GM19395 (cell line): ENCODE results near the gene CCDC158.
"Not testable (repeated sequence)": the region's sequence is repeated elsewhere in the genome, so short reads cannot be mapped to it uniquely, and the experiment has no call there.

ENCODE experiments used
- ATAC-seq: cut with Tn5 transposase; IDR thresholded peaks from one replicate; pipeline ENCODE4 v1.9.1; 2021; ENCODE audit warnings: mild to moderate bottlenecking, moderate library complexity; ENCODE audit not compliant: unreplicated experiment

CCDC158 gene

DNA sequence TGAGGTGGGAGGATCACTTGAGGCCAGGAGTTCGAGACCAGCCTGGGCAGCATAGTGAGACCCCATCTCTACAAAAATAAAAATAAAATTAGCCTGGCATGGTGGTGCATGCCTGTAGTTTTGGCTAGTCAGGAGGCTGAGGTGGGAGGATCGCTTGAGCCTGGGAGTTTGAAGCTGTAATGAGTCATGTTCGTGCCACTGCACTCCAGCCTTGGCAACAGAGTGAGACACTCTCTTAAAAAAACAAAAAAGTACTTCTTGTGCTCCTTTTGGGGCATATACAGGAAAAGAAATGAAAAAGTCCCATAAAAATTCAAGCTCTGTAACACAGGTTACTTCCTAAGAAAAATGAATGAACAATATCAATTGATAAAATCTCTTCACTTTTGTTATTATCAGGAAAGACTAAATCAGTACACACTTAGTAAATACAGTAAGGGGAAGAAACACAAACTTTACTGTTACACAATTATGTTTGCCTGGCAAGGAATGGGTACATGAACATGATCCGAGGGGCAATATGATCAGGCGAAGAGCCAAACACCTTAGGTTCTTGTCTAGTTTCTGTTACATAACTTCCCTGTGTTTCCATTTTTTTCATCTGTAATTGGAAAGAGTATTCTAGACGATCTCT, 46.9 kb downstream of the CCDC158 start:
- ATAC-seq = no peak

DNA sequence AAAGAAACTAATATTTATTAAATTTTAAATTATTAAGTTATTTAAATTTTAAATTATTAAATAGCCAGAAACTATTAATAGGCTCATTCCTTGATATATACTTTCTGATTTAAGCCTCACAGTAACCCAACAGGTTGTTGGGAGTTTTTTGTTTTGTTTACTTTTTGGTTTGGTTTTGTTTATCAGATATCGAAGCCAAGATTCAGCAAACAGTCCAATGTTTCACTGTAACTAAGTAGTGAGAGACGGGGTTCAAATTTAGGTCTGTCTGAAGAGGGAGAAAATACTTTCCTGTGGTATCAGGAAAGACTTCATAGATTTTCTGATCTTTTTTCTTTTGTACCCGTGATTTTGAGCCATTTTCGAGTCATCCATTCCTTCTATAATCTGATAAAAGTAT, 54.2 kb downstream of the CCDC158 start:
- ATAC-seq = no peak

DNA sequence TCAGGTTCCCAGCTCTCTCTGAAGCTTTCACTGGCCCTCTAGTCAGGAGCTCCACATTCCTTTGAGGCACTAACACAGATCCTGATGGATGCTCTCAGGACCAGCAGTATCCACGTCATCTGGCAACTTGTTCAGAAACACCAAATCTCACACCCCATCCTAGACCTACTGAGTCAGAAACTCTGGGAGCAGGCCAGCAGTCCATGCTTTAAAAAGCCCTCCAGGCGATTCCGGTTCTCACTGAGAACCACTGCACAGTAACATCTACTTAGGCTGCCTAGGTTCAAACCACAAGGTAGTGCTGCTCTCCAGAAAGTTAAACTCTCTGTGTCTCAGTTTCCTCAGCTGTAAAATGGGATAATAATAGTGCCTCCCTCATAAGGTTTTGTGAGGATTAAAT, 55.3 kb downstream of the CCDC158 start:
- ATAC-seq = no peak

DNA sequence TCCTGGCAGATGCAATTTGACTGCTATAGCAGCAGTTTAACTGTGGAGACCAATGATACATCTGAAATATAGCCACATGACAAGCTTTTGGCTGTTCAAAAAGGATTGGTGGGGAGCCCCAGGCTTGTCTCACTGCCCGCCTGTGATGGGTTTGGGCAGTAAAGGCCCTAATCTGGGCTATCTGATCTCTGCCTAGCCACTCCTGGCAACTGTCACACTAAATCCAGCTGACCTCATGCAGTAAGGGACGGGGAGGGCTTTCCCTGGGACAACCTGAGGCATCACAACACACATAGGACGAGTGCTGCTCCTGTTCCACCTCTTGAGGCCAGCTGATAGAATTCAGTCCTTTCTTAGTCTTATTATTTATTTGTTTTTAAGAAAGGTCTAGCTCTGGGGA, 56.2 kb downstream of the CCDC158 start:
- ATAC-seq = no peak

DNA sequence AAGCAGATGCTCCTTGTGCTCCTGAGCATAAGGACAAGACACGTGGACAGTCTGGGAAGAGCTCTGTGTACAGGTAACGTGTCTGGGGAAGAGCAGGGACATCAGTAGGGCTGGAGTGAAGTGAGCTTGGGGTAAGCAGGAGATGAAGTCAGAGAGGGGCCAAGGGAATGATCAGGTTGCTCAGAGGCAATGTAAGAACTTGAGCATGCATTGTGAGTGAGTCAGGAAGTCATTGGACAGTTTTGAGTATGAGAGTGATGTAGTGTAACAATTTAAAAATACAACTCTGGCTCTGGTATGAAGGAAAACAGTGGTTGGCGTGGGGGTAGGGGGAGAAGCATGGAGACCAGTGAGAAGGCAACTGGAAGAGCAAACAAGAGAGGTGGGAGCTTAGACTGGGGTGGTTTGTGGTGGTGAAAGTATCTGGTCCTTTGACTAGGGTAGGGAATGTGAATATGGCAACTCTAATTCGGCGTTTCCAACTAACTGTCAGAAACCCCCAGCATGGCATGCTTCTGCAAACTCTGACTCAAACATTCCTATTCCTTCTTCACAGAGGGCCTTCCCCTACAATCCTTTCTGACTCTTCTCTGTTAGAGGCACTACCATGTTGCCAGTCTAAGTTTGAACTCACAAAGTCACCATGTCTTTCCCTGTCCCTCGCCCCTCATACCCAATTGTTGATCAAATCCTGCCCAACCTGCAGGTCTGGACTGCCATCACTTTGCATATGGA, 57.2 kb downstream of the CCDC158 start:
- no peak for ATAC-seq

DNA sequence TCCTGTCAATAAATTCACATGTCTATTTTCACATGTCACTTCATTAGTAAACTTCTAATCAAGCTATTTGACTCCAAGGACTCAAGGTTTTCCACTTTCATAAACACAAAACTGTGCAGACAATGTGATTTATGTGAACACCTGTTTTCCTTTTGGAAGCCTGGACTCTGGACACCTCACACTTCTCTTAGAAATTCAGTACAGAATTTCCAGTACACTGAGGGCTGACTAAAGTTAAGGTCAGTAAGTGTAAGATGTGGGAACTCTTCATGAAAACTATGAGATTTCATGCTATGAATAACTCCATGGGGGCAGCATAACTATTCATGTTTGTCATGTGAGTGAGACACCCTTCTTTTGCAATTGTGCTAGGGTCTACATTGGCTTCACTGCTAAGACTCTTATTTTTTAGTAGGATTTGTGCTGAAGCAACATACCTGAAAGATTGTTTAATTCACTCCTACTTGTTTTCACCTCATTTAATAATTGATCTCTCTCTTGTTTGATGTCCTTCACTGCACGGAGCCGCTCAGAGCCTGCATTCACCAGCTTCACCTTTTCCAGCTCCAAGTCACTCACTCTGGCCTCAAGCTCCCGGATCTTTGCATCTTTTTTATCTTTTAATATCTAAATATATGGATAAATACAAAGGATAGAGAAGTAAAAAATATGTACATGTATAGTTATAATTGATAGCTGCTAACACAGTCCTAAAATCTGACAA, 59.1 kb downstream of the CCDC158 start:
- no peak for ATAC-seq

DNA sequence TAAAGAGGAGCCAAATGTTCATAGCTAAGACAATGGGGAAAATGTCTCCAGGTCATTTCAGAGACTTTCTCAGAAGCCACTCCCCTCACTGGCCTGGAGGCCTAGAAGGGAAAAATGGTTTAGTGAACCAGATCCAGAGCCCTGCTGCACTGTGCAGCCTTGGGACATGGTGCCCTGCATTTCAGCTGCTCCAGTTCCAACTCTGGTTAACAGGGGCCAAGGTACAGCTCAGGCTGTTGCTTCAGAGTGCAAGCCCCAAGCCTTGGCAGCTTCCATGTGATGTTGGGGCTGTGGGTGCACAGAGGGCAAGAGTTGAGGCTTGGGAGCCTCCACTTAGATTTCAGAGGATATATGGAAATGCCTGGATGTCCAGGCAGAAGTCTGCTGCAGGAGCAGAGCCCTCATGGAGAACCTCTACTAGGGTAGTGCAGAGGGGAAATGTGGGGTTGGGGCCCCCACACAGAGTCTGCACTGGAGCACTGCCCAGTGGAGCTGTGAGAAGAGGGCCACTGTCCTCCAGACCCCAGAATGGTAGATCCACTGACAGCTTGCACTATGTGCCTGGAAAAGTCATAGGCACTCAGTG, 61.0 kb downstream of the CCDC158 start:
- ATAC-seq = not testable (repeated sequence)

DNA sequence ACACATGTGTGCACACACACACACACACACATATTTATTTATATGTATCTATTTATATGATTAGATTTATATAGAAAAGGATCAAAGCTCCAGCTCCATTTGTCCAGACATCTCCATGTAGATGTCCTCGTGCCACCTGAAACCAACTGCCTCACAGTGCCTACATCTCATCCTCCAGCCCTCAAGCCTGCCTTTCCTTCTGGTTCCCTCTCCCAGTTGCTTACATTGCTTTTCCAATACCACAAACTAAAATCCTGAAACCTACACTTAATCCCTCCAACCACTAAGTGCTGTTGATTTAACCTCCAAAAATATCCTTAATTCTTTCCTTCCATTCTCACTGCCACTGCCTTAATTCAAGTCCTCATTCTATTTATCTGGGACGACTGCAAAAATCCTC, 63.0 kb downstream of the CCDC158 start:
- no peak for ATAC-seq

DNA sequence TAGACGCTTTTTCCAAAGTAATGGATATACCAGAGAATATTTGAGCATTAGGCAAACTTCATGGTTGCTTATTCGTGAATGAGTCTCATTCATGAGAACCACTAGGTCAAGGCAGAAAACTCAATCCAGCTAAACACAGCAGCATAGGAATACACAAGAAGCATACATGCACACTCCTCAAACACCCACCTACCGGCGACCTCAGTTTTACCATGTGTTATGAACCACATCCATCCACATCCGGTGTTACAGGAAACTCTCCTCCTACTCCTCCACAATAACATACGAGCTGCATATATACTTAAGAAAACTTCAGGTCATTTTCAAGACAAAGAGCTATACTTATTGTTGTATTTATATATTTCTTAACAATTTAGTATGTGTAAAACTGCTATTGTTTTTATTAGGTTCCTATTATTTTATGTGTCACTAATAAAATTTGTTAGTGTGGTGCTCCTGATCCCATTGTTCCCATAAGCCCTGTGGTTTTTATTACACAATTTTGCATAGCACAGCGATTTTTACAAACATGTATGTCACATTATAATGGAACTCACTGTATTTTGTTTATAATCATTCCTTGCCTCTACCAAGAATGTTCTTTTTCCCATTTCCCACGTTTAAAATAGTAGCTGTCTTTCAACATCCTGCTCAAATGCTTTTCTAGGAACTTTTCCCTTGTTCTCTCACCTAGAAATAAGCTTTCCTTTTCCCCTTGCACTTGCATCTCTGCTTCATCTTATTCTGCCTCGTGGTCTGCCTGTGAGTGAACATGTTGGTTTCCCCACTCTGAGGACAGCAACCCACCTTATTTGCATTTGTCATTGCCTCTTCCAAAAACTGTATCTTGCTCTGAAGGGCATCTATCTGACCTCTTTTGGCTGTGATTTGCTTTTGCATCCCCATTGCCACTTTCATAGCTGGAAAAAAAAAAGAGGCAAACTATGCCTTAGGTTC, 66.1 kb downstream of the CCDC158 start:
- ATAC-seq = no peak

DNA sequence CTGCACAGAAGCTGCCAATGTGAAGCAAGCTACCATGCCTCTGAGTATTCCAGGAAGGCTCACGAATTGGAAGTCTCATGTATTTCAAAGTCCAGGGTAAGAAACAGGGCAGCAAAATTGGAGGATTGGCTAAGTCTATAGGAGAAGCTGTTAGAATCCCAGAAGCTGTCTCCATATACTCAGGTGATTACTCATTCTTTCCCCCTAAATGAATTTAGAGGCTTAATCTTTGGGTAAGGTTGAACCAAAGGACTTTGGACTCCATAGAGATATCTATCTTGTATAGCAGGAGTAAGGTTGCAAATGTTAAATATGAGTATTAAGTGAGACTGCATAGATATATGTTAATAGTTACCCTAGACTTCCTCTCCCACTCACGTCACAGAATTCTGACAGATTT, 78.1 kb downstream of the CCDC158 start:
- ATAC-seq = no peak

DNA sequence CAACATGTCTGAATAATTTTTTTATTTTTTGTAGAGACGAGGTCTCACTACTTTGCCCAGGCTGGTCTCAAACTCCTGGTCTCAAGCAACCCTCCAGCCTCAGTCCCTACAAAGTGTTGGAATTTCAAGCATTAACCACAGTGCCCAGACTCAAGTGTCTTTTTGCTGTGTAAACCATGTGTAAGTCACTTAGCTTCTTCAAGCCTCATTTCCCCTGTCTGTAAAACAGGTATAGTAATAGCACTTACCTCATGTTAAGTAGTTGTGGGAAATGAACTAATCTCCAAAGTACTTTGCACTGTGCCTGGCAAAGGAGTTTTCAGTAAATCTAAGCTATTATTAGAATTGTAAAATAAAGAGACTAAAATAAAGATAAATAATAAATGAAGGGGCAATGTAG, 78.8 kb downstream of the CCDC158 start:
- ATAC-seq = no peak

DNA sequence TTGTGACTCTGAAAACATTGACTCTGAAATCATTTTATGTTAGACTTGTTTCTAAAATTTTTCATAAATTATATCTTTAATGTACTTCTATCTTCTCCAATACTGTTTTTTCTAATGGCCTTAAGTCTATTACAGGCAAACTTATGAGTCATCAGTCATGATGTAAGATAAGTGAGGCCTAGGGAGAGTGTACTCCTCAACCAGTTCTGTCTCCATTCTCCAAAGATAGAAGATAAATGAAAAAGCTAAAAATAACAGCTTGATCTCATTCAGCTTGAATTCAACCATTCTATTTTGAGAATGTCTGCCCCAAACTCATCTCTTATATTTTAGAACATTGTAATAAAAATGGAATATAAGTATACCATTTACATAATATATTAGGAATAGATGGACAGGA, 79.9 kb downstream of the CCDC158 start:
- no peak for ATAC-seq

DNA sequence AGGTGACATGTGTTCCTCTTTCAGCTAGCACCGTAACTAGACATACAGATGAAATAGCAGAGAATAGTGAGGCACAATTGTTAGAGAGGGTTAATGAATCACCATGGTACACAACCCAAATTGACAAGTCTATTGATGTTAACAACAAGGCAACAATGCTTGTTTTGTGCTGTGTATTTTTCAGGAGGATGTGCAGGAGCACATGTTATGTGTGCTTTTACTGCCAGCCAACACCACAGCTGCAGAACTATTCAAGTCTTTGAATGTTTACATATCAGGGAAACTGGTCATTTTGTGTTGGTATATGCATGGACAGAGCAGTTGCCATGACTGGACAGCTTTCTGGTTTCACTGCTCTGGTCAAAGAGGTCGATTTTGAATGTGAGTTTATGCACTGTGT, 81.6 kb downstream of the CCDC158 start:
- no peak for ATAC-seq

DNA sequence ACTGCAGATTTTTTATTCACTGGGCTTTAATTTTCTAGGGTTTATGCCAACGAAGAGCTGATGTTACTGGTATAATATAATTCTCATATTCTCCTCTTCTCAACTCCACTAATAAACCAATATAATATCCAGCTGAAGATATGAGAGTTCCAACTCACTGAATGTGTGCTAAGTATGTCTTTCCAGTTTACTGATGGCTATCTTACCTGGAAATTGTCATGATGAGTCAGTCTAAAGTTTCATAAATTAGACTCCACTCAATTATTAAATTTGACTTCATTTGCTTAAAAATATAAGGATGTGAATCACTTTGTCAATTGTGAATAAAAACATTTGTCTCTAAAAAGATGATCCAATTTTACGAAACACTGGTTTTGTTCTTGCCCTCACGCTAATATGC, 86.1 kb downstream of the CCDC158 start:
- ATAC-seq = no peak

DNA sequence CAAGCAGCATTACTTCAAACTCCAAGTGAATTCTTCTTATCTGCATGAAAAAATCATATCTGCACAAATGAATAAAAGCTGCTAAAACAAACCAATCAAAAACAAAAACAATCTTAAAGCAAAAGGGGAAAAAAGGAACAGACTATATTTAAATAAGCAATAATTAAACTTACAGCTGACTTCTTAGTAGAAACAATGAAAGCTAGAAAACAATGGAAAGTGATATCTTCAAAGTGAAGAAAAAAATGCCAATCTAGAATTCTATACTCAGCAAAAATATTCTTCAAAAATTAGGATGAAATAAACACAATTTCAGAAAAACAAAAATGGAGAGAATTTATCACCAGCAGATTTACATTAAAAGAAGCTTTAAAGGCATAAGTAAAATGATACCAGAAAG, 94.4 kb downstream of the CCDC158 start:
- no peak for ATAC-seq

DNA sequence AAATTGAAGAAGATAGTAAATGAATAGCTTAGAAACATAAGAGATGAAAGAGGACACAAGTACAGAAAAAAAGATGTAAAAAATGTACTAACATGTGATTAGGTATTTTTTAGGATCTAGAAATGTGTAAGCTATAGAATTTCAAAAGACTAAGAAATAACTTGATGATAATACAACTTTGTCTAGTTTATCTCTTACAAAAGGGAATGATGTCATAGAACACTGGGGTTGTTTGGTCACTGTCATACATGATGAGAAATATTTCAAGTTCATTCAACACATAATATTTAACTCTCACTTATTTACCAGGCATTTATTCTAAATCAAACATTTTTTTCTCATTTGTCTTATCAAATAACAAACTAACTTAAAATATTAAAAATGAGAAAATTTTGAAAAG, 95.9 kb downstream of the CCDC158 start:
- ATAC-seq = no peak

DNA sequence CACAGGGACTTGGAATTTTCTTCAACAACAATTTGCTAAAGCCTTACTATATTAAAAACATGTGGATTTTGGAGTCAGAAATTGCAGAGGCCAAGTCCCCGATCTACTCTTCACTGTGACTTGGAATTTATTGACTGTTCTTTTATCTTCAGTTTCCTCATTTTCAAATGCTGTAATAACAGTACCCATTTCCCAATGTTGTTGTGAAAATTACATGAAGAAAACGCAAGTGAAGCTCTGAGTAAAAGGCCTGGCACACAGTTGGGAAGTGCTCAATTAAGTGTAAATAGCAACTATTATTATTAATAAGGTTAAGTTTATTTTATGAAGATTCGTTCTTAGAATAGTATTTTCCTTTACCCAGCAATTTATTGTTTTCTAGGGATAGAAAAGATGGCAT, 98.7 kb downstream of the CCDC158 start:
- ATAC-seq = no peak

DNA sequence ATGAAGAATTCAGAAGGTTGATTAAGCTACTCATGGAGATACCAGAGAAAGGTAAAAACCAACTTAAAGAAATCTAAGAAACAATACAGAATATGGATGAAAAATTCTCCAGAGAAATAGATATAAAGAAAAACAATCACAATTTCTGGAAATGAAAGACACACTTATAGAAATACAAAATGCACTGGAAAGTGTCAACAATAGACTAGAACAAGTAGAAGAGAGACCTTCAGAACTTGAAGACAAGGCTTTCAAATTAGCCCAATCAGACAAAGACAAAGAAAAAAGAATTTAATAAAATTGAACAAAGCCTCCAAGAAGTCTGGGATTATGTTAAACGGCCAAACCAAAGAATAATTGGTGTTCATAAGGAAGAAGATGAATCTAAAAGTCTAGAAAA, 104.8 kb downstream of the CCDC158 start:
- ATAC-seq = no peak

DNA sequence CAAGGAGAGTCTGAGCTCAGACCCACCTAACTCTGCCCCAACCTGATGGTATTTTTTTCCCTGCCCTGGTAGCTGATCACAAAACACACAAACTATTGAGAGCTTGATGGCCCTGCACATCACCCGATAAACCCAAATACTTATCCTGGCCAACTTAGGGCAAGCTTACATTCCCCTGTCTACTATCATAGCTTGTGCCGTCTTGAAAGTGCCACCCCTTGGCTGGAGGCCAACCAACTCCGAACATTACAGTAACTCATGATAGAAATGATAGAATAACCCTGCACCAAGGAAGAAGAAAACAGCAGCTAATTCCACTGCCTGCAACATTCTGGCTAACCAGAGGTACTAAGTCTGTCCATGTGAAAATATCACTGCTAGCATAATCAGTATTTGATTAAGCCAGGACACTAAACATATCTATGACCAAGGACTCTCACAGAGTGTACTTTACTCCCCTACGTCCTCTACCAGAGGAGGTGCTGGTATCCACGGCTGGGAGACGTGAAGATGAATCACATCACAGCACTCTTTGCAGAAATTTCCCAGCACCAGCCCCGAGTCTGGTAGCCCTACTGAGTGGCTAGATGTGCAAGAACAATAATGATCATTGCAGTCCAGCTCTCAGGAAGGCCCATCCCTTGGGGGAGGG, 105.5 kb downstream of the CCDC158 start:
- no peak for ATAC-seq

DNA sequence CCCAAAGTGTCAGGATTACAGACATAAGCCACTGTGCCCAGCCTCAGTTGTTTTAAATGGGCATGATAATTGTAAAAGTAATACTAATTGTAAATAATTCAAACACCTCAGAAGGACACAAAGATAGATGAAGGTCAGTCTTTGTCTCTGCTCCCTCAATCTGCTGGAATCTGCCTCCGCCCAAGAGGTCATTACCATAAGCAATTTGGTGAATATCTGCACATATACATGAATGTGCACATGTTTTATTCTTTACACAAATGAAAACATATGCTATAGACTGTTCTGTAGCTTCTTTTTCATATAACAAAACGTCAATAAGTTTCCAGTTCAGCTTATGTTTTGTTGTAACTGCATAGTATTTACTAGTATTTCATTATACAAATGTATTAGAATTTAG, 107.4 kb downstream of the CCDC158 start:
- ATAC-seq = no peak
